Measurements from ENCODE around the gene HELZ2. TPM values are rescaled to one million over a fixed set of nuclear protein-coding genes. Genes with fewer than 3 reads are reported as not detected.

Gene HELZ2
- total and polyA plus RNA-seq, 2 of the 4 experiments (the other 2 are of a cell fraction): 4.7 to 10.6 TPM

GRCh38 chr20:63572788-63573646 is 1.0 kb downstream of the HELZ2 start:
- Histone ChIP-seq H3K23ac (ENCODE audit: low read depth, low read length) (peak overlapping the region; percentile 82), H2BK120ac (ENCODE audit: low read depth, low read length) (no peak overlapping the region), H3K18ac (ENCODE audit: low read depth, low read length) (no peak overlapping the region), H3K9me3 (ENCODE audit: control insufficient read depth, insufficient read depth, low read length) (no peaks in the 10 kb centered on the region), H3K4ac (ENCODE audit: low read depth, low read length) (peak overlapping the region; percentile 35), H4K5ac (ENCODE audit: low read depth, low read length) (no peak overlapping the region), H3K4me2 (ENCODE audit: low read depth, low read length) (peak overlapping the region; percentile 76), H2BK20ac (ENCODE audit: low read depth, low read length) (no peak overlapping the region), H2BK15ac (ENCODE audit: low read depth, low read length) (no peak overlapping the region), H3K27ac (ENCODE audit: insufficient read depth, low read length) (peak overlapping the region; percentile 75; the same call in 1 of the 2 replicates), H3K79me1 (ENCODE audit: low read depth in 1 of 2, low read length in 2 of 2) (peaks cover 4 to 13% of the 10 kb centered on the region in 2 experiments), H3K4me3 (ENCODE audit: insufficient read depth, low read depth, low read length) (peak overlapping the region; percentile 85), H3K56ac (ENCODE audit: extremely low read depth, insufficient read depth, low read length) (no peak overlapping the region), H4K91ac (ENCODE audit: insufficient read depth, low read depth, low read length) (peak overlapping the region; percentile 35; the same call in 1 of the 2 replicates), H2AFZ (replicated peaks; ENCODE audit: low read length, poor library complexity) (peak overlapping the region; percentile 76), H3K27me3 (ENCODE audit: control insufficient read depth, insufficient read depth, low read length) (no peaks in the 10 kb centered on the region), H2BK5ac (ENCODE audit: low read depth, low read length, poor library complexity, severe bottlenecking) (no peak overlapping the region), H2AK9ac (replicated peaks; ENCODE audit: low read depth, low read length, poor library complexity) (peak overlapping the region; percentile 99), H3K9me1 (ENCODE audit: insufficient read depth, low read length) (peaks cover 3% of the 10 kb centered on the region; the same call in 1 of the 2 replicates), H3K14ac (replicated peaks; ENCODE audit: low read depth, low read length) (peak overlapping the region; percentile 75), H4K8ac (ENCODE audit: low read depth in 2 of 2, low read length in 2 of 2) (no peak overlapping the region; a peak in 1 of 4 replicates), H3K9ac (ENCODE audit: low read depth, low read length) (peak overlapping the region; percentile 95), H3K36me3 (ENCODE audit: control insufficient read depth, insufficient read depth, low read length) (peaks cover 9% of the 10 kb centered on the region; the same call in 1 of the 2 replicates), H2AK5ac (ENCODE audit: low read depth, low read length) (peak overlapping the region; percentile 67), H4K20me1 (ENCODE audit: insufficient read depth, low read length) (no peaks in the 10 kb centered on the region), H3K4me1 (ENCODE audit: control insufficient read depth, insufficient read depth, low read length) (peaks cover 10% of the 10 kb centered on the region)
- dilution Hi-C loops (cut with HindIII; ENCODE audit: low sequenced_read_pairs, unreplicated experiment) (no loop called here), intact Hi-C loops (cut with micrococcal nuclease) (loop anchor here (2.0 kb wide), 1 partner anchor 18 kb away; the partner anchor contains the start of gene FNDC11), in situ Hi-C loops (cut with MboI; ENCODE audit: low sequenced_read_pairs) (no loop called here)
- ChIA-PET POLR2A (ENCODE audit: unreplicated experiment) (no interaction called here), CTCF (no interaction called here)
- WGBS, 2 experiments (ENCODE audit: extremely low coverage in 2 of 2, insufficient read length in 1 of 2): 94% methylated on average over 17 of the region's 34 CpGs; no CpG with 5 or more reads in 1 of the 2 experiments
- no peak for DNase-seq
- no peak for TF ChIP-seq SMC3 (IDR thresholded peaks at IDR 0.05; ENCODE audit: low read depth, low read length)
- TF ChIP-seq CTCF (conservative IDR thresholded peaks at IDR 0.05; ENCODE audit: low read depth, low read length): 0 out of 2 replicates have a peak, but pooled peaks have one; percentile 19
- ATAC-seq (ENCODE audit: low read depth): peak; percentile 4; the same call in 1 of the 2 replicates
- BruUV-seq (replicated peaks): no TSS peak
